HFFc6 (cell line): Measurements from ENCODE around the gene SPATC1L. TPM values are rescaled to one million over a fixed set of nuclear protein-coding genes. Genes with fewer than 3 reads are reported as not detected.

ENCODE experiments used
- DNase-seq: peaks from one replicate; pipeline ENCODE4 v3.0.0-alpha.2; 2018
- H3K27ac Mint-ChIP-seq: 2 replicates; pipeline ENCODE4 v1.8.0; 2020; ENCODE audit warnings: mild to moderate bottlenecking, mixed read lengths
- H3K27me3 Mint-ChIP-seq: 2 replicates; pipeline ENCODE4 v1.8.0; 2021; ENCODE audit warnings: mild to moderate bottlenecking, moderate library complexity, mixed read lengths; ENCODE audit not compliant: insufficient read depth
- H3K36me3 Mint-ChIP-seq: 2 replicates; pipeline ENCODE4 v1.8.0; 2021; ENCODE audit warnings: low read depth, mixed read lengths
- H3K4me1 Mint-ChIP-seq: 2 replicates; pipeline ENCODE4 v1.8.0; 2020; ENCODE audit warnings: low read depth, mixed read lengths
- H3K4me3 Mint-ChIP-seq: 2 replicates; pipeline ENCODE4 v1.8.0; 2020; ENCODE audit warnings: mild to moderate bottlenecking, moderate library complexity, mixed read lengths
- H3K9me3 Mint-ChIP-seq: 2 replicates; pipeline ENCODE4 v1.8.0; 2020; ENCODE audit warnings: mild to moderate bottlenecking, mixed read lengths
- total RNA-seq, 6 experiments: library from RNA; stranded (reverse); fragmentation: NEBNext Ultra II Directional; extraction: Animal tissue kit (Norgen Biotek cat#: 25700); gene quantifications; 2 replicates in 1 of 6; 3 replicates in 5 of 6; pipeline ENCODE4 v1.2.3, GENCODE V29; 2021
- TF ChIP-seq, protein P1 (sequence below): fragments of 200-600 bp; sonication (generic); IDR thresholded peaks from 2 replicates; pipeline ENCODE4 v1.5.0; 2021; ENCODE audit warnings: antibody characterized with exemption, mild to moderate bottlenecking

SPATC1L gene
- total RNA-seq, 6 experiments from 2014 or later: 11.3 to 14.7 (median 13.1) TPM

DNA sequence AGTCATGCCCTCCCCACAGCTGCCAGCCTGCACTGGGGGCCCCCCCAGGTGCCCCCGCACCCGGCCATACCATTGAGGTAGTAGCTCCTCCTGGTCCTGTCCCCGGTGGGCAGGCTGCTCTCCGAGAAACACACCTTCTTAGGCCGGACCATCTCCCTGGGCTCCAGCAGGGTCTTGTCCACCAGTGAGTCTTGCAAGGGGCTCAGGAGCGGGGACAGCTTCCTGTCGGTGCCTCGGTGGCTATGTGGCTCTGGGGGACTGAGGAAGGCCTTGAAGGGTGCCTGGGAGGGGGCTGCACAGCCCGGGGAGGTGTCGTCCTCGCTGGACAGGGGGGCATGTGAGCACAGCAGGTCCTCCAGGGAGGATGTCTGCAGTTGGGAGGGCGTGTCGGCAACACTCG lies 16.0 kb downstream of the SPATC1L start:
- no peak overlapping the region for H3K4me3 Mint-ChIP-seq
- no peak for DNase-seq
- H3K36me3 Mint-ChIP-seq: no peaks in the 10 kb centered on the region
- H3K27ac Mint-ChIP-seq: no peak overlapping the region
- H3K9me3 Mint-ChIP-seq: no peaks in the 10 kb centered on the region
- TF ChIP-seq, protein P1, sequence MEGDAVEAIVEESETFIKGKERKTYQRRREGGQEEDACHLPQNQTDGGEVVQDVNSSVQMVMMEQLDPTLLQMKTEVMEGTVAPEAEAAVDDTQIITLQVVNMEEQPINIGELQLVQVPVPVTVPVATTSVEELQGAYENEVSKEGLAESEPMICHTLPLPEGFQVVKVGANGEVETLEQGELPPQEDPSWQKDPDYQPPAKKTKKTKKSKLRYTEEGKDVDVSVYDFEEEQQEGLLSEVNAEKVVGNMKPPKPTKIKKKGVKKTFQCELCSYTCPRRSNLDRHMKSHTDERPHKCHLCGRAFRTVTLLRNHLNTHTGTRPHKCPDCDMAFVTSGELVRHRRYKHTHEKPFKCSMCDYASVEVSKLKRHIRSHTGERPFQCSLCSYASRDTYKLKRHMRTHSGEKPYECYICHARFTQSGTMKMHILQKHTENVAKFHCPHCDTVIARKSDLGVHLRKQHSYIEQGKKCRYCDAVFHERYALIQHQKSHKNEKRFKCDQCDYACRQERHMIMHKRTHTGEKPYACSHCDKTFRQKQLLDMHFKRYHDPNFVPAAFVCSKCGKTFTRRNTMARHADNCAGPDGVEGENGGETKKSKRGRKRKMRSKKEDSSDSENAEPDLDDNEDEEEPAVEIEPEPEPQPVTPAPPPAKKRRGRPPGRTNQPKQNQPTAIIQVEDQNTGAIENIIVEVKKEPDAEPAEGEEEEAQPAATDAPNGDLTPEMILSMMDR: no peak
- H3K4me1 Mint-ChIP-seq: no peaks in the 10 kb centered on the region
- peaks cover 4% of the 10 kb centered on the region for H3K27me3 Mint-ChIP-seq

DNA sequence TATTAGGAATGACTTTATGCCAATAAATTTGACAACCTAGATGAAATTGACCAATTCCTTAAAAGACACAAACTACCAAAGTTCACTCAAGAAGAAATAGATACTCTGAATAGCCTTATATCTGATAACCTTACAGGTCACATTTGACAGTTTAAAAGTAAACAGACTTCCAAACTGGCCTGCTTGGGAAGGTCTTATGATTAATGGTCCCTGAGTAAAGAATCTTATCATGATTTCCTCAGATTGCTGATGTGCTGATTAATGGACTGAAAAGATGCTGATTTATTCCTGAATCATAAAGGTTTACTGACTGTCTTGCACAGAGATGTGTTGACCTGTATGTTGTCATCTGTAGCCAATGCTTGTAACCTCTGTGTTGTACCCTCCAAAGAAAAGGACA lies 19.2 kb downstream of the SPATC1L start:
- Mint-ChIP-seq H3K4me1 (no peaks in the 10 kb centered on the region), H3K9me3 (no peaks in the 10 kb centered on the region), H3K36me3 (no peaks in the 10 kb centered on the region), H3K27me3 (peaks cover 3% of the 10 kb centered on the region), H3K4me3 (no peak overlapping the region), H3K27ac (no peak overlapping the region)
- no peak for DNase-seq
- TF ChIP-seq, protein P1: no peak

DNA sequence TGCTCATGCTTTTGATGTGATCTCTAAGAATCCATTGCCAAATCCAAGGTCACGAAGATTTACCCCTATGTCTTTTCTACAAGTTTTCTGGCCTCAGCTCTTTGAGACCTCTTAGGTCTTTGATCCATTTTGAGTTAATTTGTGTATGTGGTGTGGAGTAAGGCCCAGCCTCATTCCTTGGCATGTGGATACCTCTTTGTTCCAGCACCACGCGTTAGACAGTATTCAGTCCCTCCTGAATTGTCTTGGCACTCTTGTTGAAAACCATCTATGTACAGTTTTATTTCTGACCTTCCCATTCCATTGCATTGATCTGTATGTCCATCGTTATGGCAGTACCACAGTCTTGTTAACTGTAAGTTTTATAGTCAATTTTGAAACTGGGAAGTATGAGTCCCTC lies 20.9 kb downstream of the SPATC1L start:
- H3K27me3 Mint-ChIP-seq: peaks cover 5% of the 10 kb centered on the region
- no peaks in the 10 kb centered on the region for H3K36me3 Mint-ChIP-seq
- no peak overlapping the region for H3K4me3 Mint-ChIP-seq
- no peaks in the 10 kb centered on the region for H3K9me3 Mint-ChIP-seq
- TF ChIP-seq, protein P1: no peak
- DNase-seq: no peak
- no peak overlapping the region for H3K27ac Mint-ChIP-seq
- no peaks in the 10 kb centered on the region for H3K4me1 Mint-ChIP-seq

DNA sequence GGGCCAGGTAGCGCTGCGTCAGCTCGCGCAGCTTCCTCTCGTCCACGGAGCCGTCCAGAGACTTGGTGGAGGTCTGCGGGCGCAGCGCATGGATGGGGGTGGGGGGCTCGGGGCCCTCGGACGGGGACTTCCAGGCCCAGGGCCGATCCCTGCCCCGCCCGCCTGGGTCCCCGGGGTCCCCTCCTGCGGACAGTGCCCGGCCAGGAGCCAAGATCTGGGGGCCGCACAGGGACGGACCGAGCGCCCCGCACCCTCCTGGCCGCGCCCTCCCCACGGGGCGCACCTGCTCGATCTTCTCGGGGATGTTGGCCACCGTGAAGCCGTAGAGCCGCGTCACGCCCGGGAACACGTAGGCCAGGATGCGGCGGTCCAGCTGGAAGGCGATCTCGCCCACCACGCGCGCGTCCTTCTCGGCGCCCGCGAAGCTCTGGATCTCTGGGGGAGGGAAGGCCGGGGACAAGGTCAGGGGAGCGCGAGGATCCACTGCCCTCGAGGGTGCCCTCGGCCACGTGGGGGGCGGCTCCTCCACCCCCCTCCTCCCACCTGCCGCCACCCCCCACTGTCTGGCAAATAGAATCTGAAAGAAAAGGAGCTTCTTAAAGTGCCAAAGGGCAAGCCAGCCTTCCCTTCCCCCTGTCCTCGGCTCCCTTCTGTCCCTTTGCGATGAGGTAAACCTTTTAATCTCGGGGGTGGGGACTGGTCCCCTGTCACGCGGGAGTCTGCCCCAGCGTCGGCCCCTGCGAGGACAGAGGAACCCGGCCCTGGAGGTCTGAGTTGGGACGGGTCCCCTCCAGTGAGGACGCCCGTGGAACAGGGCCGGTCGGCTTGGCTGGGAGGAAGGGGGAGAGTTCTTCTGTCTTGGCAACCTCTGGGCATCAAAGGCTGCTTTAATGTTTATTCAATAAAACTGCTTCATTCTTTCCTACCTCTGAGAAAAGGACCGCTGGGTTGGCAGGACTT lies 22.3 kb downstream of the SPATC1L start:
- Mint-ChIP-seq H3K9me3 (no peaks in the 10 kb centered on the region), H3K4me3 (no peak overlapping the region), H3K4me1 (no peaks in the 10 kb centered on the region), H3K27me3 (peaks cover 5% of the 10 kb centered on the region), H3K36me3 (no peaks in the 10 kb centered on the region), H3K27ac (no peak overlapping the region)
- DNase-seq: no peak
- TF ChIP-seq, protein P1: no peak

DNA sequence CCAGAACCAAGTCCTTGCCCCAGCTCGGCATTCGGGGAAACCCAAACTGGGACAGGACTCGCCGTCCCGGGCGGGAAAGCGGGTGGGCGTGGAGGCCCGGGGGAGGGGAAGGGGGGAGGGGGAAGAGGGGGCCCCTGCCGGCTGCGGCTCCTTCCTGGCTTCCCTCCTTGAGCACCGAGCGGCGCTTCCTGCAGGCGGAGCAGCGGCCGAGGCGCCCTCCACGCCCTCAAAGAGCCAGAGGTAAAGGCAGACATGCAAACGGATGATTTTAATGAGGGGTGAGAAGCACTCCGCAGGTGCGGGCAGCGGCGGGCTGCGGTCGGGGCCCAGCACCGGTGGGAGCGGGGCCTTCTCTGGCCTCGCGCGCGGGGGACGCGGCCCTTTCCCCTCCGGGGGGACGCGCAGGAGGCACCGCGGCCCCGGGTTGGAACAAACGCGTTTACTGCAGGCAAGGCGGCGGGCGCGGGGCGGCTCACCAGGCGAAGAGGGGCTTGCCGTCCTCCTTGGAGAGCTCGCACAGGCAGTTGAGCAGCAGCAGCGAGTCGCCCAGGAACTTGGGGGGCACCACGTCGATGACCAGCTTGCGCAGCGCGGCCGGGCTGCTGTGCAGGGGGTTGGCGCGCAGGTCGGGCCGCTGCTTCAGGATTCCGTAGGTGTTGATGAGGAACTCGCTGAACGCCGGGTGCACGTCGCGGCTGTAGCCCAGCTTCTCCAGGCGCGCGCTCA lies 23.2 kb downstream of the SPATC1L start:
- no peak for DNase-seq
- Mint-ChIP-seq H3K27ac (no peak overlapping the region), H3K27me3 (peaks cover 5% of the 10 kb centered on the region), H3K4me3 (no peak overlapping the region), H3K4me1 (no peaks in the 10 kb centered on the region), H3K36me3 (no peaks in the 10 kb centered on the region), H3K9me3 (no peaks in the 10 kb centered on the region)
- TF ChIP-seq, protein P1: no peak
